Astrocyte of the spinal cord (primary cell): ENCODE data around the gene CTBP1.

Experiments used
- DNase-seq: peaks from one replicate; pipeline ENCODE4 v3.0.0; 2011; ENCODE audit warnings: low read depth, low spot score
- H3K4me3 ChIP-seq: 2 replicates; pipeline ENCODE4 v1.5.1; 2011; ENCODE audit warnings: low read depth, mild to moderate bottlenecking, low read length, moderate library complexity
- CTCF ChIP-seq: IDR thresholded peaks from 2 replicates; pipeline ENCODE4 v1.5.1; 2012; ENCODE audit warnings: low read depth, mild to moderate bottlenecking, low read length, inconsistent platforms
- in situ Hi-C: cut with HindIII; loops from 2 replicates; pipeline ENCODE4 v1.10.0; 2017; ENCODE audit warnings: low sequenced_read_pairs

The CTBP1 gene

DNA sequence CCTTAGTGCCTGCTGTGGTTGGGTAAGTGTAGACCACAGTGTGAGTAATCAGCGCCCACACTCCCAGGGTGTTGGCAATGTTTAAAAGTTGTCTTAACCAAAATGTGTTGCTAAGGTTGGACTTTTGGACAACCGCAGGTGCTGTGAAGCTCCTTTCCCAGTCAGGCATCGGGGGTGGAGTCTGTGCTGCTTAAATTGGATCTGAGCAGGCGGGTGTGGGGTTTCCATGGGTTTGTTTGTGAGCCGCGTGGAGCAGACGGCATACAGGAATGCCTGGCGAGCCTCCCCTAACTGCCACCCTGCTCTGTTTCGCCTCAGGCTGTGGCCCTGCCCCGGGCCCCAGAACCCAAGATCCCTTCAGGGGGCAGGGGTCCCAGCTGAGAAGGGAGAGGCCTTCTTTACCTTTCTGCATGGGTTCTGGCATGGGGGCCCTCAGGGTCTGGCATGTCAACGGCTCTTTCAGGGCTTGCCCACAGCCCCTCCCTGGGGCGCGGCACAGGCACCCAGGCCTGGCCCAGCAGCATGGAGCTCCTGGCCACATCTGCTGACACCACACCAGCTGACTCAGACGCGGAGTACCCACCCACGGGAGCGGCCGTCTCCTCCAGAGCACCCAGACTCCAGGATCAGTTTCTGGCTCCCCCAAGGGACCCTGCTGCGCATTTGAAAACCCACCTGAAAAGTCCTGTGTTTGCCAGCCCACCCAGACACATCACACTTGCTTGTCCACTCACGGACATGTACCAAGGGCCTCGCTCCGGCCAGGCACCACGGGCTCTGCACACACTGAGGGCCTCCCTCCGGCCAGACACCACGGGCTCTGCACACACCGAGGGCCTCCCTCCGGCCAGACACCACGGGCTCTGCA is 71.4 kb downstream of the CTBP1 start:
- no peak overlapping the region for H3K4me3 ChIP-seq
- in situ Hi-C loops, result no loop called here
- DNase-seq, result no peak
- no peak for TF ChIP-seq CTCF

DNA sequence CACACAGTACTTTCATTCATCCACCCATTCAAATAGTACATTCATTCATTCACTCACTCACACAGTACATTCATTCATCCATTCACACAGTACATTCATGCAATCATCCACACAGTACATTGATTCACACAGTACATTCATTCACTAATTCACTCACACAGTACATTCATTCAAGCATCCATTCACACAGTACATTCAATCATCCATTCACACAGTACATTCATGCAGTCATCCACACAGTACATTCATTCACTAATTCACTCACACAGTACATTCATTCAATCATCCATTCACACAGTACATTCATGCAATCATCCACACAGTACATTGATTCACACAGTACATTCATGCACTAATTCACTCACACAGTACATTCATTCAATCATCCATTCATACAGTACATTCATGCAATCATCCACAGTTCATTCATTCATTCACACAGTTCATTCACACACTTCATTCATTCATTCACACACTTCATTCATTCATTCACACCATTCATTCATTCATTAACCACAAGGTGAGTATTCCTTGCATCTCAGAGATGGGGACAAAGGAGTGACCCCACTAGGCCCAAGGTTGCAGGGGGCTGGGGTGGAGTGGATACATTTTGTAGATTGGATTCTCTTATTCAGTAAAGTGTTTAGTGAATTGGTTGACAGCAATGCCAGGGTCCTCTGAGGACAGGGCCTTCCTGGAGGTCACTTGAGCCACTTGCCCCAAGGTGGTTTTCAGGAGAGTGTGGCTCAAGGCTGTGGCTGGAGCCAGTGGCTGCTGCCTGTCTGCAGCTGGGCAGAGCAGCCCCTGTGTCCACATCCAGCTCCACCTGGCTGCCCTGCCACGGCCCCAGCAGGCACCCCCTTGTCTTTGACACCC is 72.3 kb downstream of the CTBP1 start:
- no peak overlapping the region for H3K4me3 ChIP-seq
- in situ Hi-C loops, result no loop called here
- no peak for TF ChIP-seq CTCF
- no peak for DNase-seq

- TF ChIP-seq CTCF, result no peak
- in situ Hi-C loops, result no loop called here
- no peak overlapping the region for H3K4me3 ChIP-seq
- no peak for DNase-seq
These were observed 73.2 kb downstream of the CTBP1 start for GRCh38 chr4:1175635-1176229.

GRCh38 chr4:1174941-1175634 is 73.8 kb downstream of the CTBP1 start:
- H3K4me3 ChIP-seq, result no peak overlapping the region
- no peak for DNase-seq
- TF ChIP-seq CTCF, result no peak
- in situ Hi-C loops, result no loop called here

- DNase-seq, result peak; percentile 66
- in situ Hi-C loops, result no loop called here
- no peak for TF ChIP-seq CTCF
- H3K4me3 ChIP-seq, result no peak overlapping the region
These were observed 75.8 kb downstream of the CTBP1 start for GRCh38 chr4:1172971-1173757.
